Neural cell (in vitro differentiated cells): ENCODE data around the gene EMP3. TPM values are rescaled to one million over a fixed set of nuclear protein-coding genes. Genes with fewer than 3 reads are reported as not detected.

Source experiments
- H2AFZ ChIP-seq: fragments of 200-600, 300-800 bp; sonication (generic), shearing (Covaris generic); 2 replicates; pipeline ENCODE4 v1.6.0; 2014; ENCODE audit warnings: low read depth, mild to moderate bottlenecking, antibody characterized with exemption, low read length, moderate library complexity
- H3F3A ChIP-seq: fragments of 200-600 bp; shearing (Covaris generic); 2 replicates; pipeline ENCODE4 v1.6.1; 2016; ENCODE audit warnings: mild to moderate bottlenecking, moderate library complexity, mixed read lengths, antibody characterized with exemption, low read length; ENCODE audit not compliant: insufficient read depth, poor library complexity, severe bottlenecking
- H3K27ac ChIP-seq: fragments of 200-600, 300-800 bp; sonication (generic), shearing (Covaris generic); 2 replicates; pipeline ENCODE4 v1.5.1; 2014; ENCODE audit warnings: mild to moderate bottlenecking, low read length, moderate library complexity
- H3K27me3 ChIP-seq: fragments of 300-800, 200-600 bp; sonication (generic), shearing (Covaris generic); 2 replicates; pipeline ENCODE4 v1.6.0; 2014; ENCODE audit warnings: mild to moderate bottlenecking, low read depth, low read length, moderate library complexity; ENCODE audit not compliant: insufficient read depth
- H3K36me3 ChIP-seq: fragments of 300-800, 200-600 bp; sonication (generic), shearing (Covaris generic); 2 replicates; pipeline ENCODE4 v1.5.1; 2014; ENCODE audit warnings: mild to moderate bottlenecking, antibody characterized with exemption, low read length, moderate library complexity; ENCODE audit not compliant: insufficient read depth
- H3K4me2 ChIP-seq: fragments of 300-800, 200-600 bp; sonication (generic), shearing (Covaris generic); 2 replicates; pipeline ENCODE4 v1.6.0; 2014; ENCODE audit warnings: mild to moderate bottlenecking, low read length
- H3K4me3 ChIP-seq: fragments of 300-800, 200-600 bp; sonication (generic), shearing (Covaris generic); 2 replicates; pipeline ENCODE4 v1.5.1; 2014; ENCODE audit warnings: mild to moderate bottlenecking, low read length, moderate library complexity
- H3K79me2 ChIP-seq: fragments of 200-600 bp; shearing (Covaris generic); replicated peaks from 2 replicates; pipeline ENCODE4 v1.6.0; 2014; ENCODE audit warnings: mild to moderate bottlenecking, low read length, moderate library complexity; ENCODE audit not compliant: insufficient read depth
- H3K9ac ChIP-seq: fragments of 300-800, 200-600 bp; sonication (generic), shearing (Covaris generic); 2 replicates; pipeline ENCODE4 v1.6.1; 2016; ENCODE audit warnings: mild to moderate bottlenecking, low read length, mixed read lengths
- H3K9me2 ChIP-seq: fragments of 200-600 bp; shearing (Covaris generic); 2 replicates; pipeline ENCODE4 v1.6.1; 2016; ENCODE audit warnings: mild to moderate bottlenecking, low read length, mixed read lengths; ENCODE audit not compliant: insufficient read depth
- H3K9me3 ChIP-seq: fragments of 200-600, 300-800 bp; sonication (generic), shearing (Covaris generic); 2 replicates; pipeline ENCODE4 v1.6.1; 2016; ENCODE audit warnings: mild to moderate bottlenecking, mixed run types, low read length, moderate library complexity, mixed read lengths
- H4K20me1 ChIP-seq: fragments of 200-600 bp; shearing (Covaris generic); 2 replicates; pipeline ENCODE4 v1.6.1; 2016; ENCODE audit warnings: mild to moderate bottlenecking, mixed run types; ENCODE audit not compliant: insufficient read depth
- EP300 ChIP-seq: fragments of 450-650 bp; conservative IDR thresholded peaks from 2 replicates; pipeline ENCODE4 v1.6.1; 2014; ENCODE audit warnings: antibody characterized with exemption, mild to moderate bottlenecking, moderate library complexity; ENCODE audit not compliant: poor library complexity, severe bottlenecking
- EZH2 ChIP-seq: fragments of 200-600, 300-800 bp; shearing (Covaris generic), sonication (generic); IDR thresholded peaks from 2 replicates; pipeline ENCODE4 v1.6.1; 2014; ENCODE audit warnings: antibody characterized with exemption, low read length, borderline replicate concordance, mild to moderate bottlenecking; ENCODE audit not compliant: insufficient read depth, poor library complexity, severe bottlenecking
- MXI1 ChIP-seq: fragments of 450-650 bp; conservative IDR thresholded peaks from 2 replicates; pipeline ENCODE4 v1.6.1; 2014; ENCODE audit warnings: antibody characterized with exemption, mild to moderate bottlenecking; ENCODE audit not compliant: poor library complexity, severe bottlenecking
- POLR2AphosphoS5 ChIP-seq: IDR thresholded peaks from 2 replicates; pipeline ENCODE4 v1.6.1; 2012
- RAD21 ChIP-seq: fragments of 450-650 bp; conservative IDR thresholded peaks from 2 replicates; pipeline ENCODE4 v1.6.1; 2014; ENCODE audit warnings: antibody characterized with exemption, mild to moderate bottlenecking, moderate library complexity
- SMC3 ChIP-seq: fragments of 450-650 bp; conservative IDR thresholded peaks from 2 replicates; pipeline ENCODE4 v1.6.1; 2014; ENCODE audit warnings: antibody characterized with exemption, mild to moderate bottlenecking, moderate library complexity; ENCODE audit not compliant: poor library complexity
- TAF1 ChIP-seq: IDR thresholded peaks from 2 replicates; pipeline ENCODE4 v1.6.1; 2012; ENCODE audit warnings: low read depth
- polyA plus RNA-seq: library from polyadenylated mRNA; depleted of rRNA; stranded (reverse); fragments of >200 nt; gene quantifications from 2 replicates; pipeline ENCODE4 v1.2.3, GENCODE V29; 2014
- TF ChIP-seq, protein P1 (sequence below): fragments of 450-650 bp; IDR thresholded peaks from 2 replicates; pipeline ENCODE4 v1.5.1; 2014; ENCODE audit warnings: antibody characterized with exemption, mild to moderate bottlenecking, moderate library complexity; ENCODE audit not compliant: poor library complexity, severe bottlenecking
- TF ChIP-seq, protein P2 (sequence below): IDR thresholded peaks from 2 replicates; pipeline ENCODE4 v1.6.1; 2012; ENCODE audit warnings: borderline replicate concordance

EMP3 gene
- polyA plus RNA-seq, 1 donor from 2014 or later, result not detected

DNA sequence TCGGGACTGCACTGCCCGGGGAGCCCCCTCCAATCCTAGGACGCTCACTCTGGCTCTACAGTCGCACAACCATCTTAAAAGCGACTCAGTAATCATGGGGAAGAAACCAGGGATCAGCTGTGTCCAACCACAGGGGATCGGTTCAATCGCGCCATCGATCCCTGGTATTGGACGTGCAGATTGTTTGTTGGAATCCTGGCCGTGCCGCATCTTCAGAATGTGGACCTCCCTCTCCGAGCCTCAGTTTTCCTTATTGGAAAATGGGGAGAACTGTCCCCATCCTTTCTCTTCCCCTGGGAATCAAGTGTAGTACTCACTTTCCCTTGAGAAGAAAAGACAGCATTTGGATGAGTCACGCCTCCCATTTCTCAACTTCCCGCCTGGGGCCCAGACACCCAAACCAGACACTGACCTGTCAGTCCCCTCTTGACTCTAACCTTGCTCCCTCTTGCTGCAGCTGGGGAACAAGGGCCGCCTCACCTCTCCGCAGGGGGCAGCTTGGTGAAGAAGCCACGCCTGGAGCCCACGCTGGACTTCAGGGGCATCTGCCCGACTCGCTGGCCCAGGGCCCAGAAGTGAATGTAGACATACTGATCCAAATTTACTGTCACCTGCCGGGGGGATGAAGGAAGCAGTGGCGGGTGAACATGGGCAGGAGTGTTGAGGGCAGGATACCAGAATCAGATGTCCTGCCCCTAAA, 17.6 kb downstream of the EMP3 start:
- H3F3A ChIP-seq, result no peaks in the 10 kb centered on the region
- no peak overlapping the region for H3K9ac ChIP-seq
- H2AFZ ChIP-seq, result no peak overlapping the region
- no peaks in the 10 kb centered on the region for H3K27me3 ChIP-seq
- H3K9me2 ChIP-seq, result no peaks in the 10 kb centered on the region
- TF ChIP-seq TAF1 (no peak), RAD21 (no peak), EZH2 (no peak), EP300 (no peak), POLR2AphosphoS5 (no peak), MXI1 (no peak), SMC3 (no peak)
- TF ChIP-seq, protein P1, sequence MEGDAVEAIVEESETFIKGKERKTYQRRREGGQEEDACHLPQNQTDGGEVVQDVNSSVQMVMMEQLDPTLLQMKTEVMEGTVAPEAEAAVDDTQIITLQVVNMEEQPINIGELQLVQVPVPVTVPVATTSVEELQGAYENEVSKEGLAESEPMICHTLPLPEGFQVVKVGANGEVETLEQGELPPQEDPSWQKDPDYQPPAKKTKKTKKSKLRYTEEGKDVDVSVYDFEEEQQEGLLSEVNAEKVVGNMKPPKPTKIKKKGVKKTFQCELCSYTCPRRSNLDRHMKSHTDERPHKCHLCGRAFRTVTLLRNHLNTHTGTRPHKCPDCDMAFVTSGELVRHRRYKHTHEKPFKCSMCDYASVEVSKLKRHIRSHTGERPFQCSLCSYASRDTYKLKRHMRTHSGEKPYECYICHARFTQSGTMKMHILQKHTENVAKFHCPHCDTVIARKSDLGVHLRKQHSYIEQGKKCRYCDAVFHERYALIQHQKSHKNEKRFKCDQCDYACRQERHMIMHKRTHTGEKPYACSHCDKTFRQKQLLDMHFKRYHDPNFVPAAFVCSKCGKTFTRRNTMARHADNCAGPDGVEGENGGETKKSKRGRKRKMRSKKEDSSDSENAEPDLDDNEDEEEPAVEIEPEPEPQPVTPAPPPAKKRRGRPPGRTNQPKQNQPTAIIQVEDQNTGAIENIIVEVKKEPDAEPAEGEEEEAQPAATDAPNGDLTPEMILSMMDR, result no peak
- TF ChIP-seq, protein P2, sequence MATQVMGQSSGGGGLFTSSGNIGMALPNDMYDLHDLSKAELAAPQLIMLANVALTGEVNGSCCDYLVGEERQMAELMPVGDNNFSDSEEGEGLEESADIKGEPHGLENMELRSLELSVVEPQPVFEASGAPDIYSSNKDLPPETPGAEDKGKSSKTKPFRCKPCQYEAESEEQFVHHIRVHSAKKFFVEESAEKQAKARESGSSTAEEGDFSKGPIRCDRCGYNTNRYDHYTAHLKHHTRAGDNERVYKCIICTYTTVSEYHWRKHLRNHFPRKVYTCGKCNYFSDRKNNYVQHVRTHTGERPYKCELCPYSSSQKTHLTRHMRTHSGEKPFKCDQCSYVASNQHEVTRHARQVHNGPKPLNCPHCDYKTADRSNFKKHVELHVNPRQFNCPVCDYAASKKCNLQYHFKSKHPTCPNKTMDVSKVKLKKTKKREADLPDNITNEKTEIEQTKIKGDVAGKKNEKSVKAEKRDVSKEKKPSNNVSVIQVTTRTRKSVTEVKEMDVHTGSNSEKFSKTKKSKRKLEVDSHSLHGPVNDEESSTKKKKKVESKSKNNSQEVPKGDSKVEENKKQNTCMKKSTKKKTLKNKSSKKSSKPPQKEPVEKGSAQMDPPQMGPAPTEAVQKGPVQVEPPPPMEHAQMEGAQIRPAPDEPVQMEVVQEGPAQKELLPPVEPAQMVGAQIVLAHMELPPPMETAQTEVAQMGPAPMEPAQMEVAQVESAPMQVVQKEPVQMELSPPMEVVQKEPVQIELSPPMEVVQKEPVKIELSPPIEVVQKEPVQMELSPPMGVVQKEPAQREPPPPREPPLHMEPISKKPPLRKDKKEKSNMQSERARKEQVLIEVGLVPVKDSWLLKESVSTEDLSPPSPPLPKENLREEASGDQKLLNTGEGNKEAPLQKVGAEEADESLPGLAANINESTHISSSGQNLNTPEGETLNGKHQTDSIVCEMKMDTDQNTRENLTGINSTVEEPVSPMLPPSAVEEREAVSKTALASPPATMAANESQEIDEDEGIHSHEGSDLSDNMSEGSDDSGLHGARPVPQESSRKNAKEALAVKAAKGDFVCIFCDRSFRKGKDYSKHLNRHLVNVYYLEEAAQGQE, result no peak
- no peaks in the 10 kb centered on the region for H3K36me3 ChIP-seq
- H3K4me3 ChIP-seq, result no peak overlapping the region
- no peaks in the 10 kb centered on the region for H3K9me3 ChIP-seq
- H3K4me2 ChIP-seq, result no peak overlapping the region
- no peak overlapping the region for H3K27ac ChIP-seq
- no peaks in the 10 kb centered on the region for H3K79me2 ChIP-seq
- H4K20me1 ChIP-seq, result no peaks in the 10 kb centered on the region

DNA sequence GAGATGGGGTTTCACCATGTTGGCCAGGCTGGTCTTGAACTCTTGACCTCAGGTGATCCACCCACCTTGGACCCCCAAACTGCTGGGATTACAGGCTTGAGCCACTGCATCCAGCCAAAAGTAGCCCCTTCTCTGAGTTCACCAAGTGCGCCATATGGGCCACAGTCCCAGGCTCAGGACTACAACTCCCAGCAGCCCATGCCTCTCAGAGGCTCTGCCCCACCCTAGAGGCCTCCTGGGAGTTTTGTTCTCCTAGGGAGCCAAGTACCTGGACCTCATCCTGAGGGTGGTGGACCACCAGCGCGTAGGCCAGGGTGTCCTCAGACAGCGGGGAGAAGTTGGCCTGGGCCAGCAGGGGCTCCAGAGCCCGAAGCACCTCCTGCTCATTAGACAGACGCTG, 19.5 kb downstream of the EMP3 start:
- Histone ChIP-seq H3F3A (no peaks in the 10 kb centered on the region), H3K79me2 (no peaks in the 10 kb centered on the region), H3K9ac (no peak overlapping the region), H3K27me3 (no peaks in the 10 kb centered on the region), H3K9me3 (no peaks in the 10 kb centered on the region), H3K9me2 (no peaks in the 10 kb centered on the region), H3K4me2 (no peak overlapping the region), H3K36me3 (no peaks in the 10 kb centered on the region), H3K27ac (no peak overlapping the region), H3K4me3 (no peak overlapping the region), H4K20me1 (no peaks in the 10 kb centered on the region), H2AFZ (no peak overlapping the region)
- no peak for TF ChIP-seq SMC3
- TF ChIP-seq, protein P2, result no peak
- TF ChIP-seq MXI1, result no peak
- TF ChIP-seq POLR2AphosphoS5, result no peak
- no peak for TF ChIP-seq EP300
- TF ChIP-seq TAF1, result no peak
- no peak for TF ChIP-seq EZH2
- TF ChIP-seq, protein P1, result no peak
- TF ChIP-seq RAD21, result no peak
